PC-3 (cell line): ENCODE measurements around the gene MLST8. TPM values are rescaled to one million over a fixed set of nuclear protein-coding genes. Genes with fewer than 3 reads are reported as not detected.

ENCODE experiments used
- ATAC-seq: fragments of 200-7000 bp; cut with Tn5 transposase; 2 replicates; pipeline ENCODE4 v1.9.1; 2020; ENCODE audit warnings: mild to moderate bottlenecking, moderate library complexity
- BruUV-seq: library from RNA; stranded (reverse); fragments of 400-500 nt; replicated peaks from 2 replicates; lab custom pipeline; 2021; lab: Mats Ljungman, UMichigan
- CTCF ChIA-PET: fragments of 300-600 bp; sonication (Branson Sonifier 250); formaldehyde crosslinking; loops from one replicate; lab custom pipeline; 2022; ENCODE audit warnings: antibody characterized with exemption; lab: Charles Lee
- POLR2A ChIA-PET: fragments of 300-600 bp; sonication (Branson Sonifier 250); formaldehyde crosslinking; loops from one replicate; lab custom pipeline; 2022; ENCODE audit warnings: antibody characterized with exemption; ENCODE audit not compliant: unreplicated experiment; lab: Charles Lee
- DNase-seq: peaks from one replicate; pipeline ENCODE4 v3.0.0-alpha.2; 2015
- H2AFZ ChIP-seq: fragments of 300-600 bp; sonication (generic); 2 replicates; pipeline ENCODE4 v1.6.0; 2016; ENCODE audit warnings: antibody characterized with exemption, low read length
- H3F3A ChIP-seq: fragments of 300-600 bp; sonication (generic); one replicate; pipeline ENCODE4 v1.6.0; 2017; ENCODE audit warnings: antibody characterized with exemption, low read length, control low read depth, mild to moderate bottlenecking; ENCODE audit not compliant: unreplicated experiment
- H3K27ac ChIP-seq: fragments of 300-600 bp; sonication (generic); 2 replicates; pipeline ENCODE4 v1.5.1; 2016; ENCODE audit warnings: mild to moderate bottlenecking, low read length
- H3K27me3 ChIP-seq: fragments of 300-600 bp; sonication (generic); 2 replicates; pipeline ENCODE4 v1.6.1; 2016; ENCODE audit warnings: low read length, mixed read lengths
- H3K36me3 ChIP-seq: fragments of 300-600 bp; sonication (generic); 2 replicates; pipeline ENCODE4 v1.6.1; 2016; ENCODE audit warnings: low read depth, mixed run types, low read length, mixed read lengths
- H3K4me1 ChIP-seq: fragments of 300-600 bp; sonication (generic); 2 replicates; pipeline ENCODE4 v1.5.1; 2016; ENCODE audit warnings: low read length; ENCODE audit not compliant: insufficient read depth
- H3K4me2 ChIP-seq: fragments of 300-600 bp; sonication (generic); 2 replicates; pipeline ENCODE4 v1.6.0; 2016; ENCODE audit warnings: low read length
- H3K4me3 ChIP-seq: fragments of 300-600 bp; sonication (generic); 2 replicates; pipeline ENCODE4 v1.5.1; 2016; ENCODE audit warnings: mild to moderate bottlenecking, low read length, mixed read lengths
- H3K79me2 ChIP-seq: fragments of 300-600 bp; sonication (generic); 2 replicates; pipeline ENCODE4 v1.6.1; 2017; ENCODE audit warnings: low read length, mixed read lengths
- H3K9ac ChIP-seq: fragments of 300-600 bp; sonication (generic); 2 replicates; pipeline ENCODE4 v1.6.0; 2016; ENCODE audit warnings: mild to moderate bottlenecking, low read length
- H3K9me2 ChIP-seq: fragments of 300-600 bp; sonication (generic); replicated peaks from 2 replicates; pipeline ENCODE4 v1.6.1; 2016; ENCODE audit warnings: mixed run types, low read length, mixed read lengths
- H3K9me3 ChIP-seq: fragments of 300-600 bp; sonication (generic); 2 replicates; pipeline ENCODE4 v1.6.1; 2016; ENCODE audit warnings: low read length, mixed read lengths
- H4K20me1 ChIP-seq: fragments of 300-600 bp; sonication (generic); 2 replicates; pipeline ENCODE4 v1.6.1; 2016; ENCODE audit warnings: low read length, mixed read lengths
- CTCF ChIP-seq: fragments of 300-600 bp; sonication (generic); conservative IDR thresholded peaks from 2 replicates; pipeline ENCODE4 v1.5.1; 2017; ENCODE audit warnings: antibody characterized with exemption, low read depth, mild to moderate bottlenecking, low read length
- EZH2 ChIP-seq: fragments of 300-600 bp; sonication (generic); IDR thresholded peaks from one replicate; pipeline ENCODE4 v1.6.1; 2017; ENCODE audit warnings: antibody characterized with exemption, mild to moderate bottlenecking, low read length; ENCODE audit not compliant: unreplicated experiment
- EZH2phosphoT487 ChIP-seq: fragments of 300-600 bp; sonication (generic); IDR thresholded peaks from 2 replicates; pipeline ENCODE4 v1.6.1; 2018; ENCODE audit warnings: mild to moderate bottlenecking, antibody characterized with exemption, low read length, borderline replicate concordance
- intact Hi-C: fragments of 100-400 bp; cut with micrococcal nuclease; formaldehyde crosslinking; loops from 2 replicates; pipeline ENCODE4 v1.9.0; 2023
- total RNA-seq: library from RNA; depleted of rRNA; stranded (reverse); fragments of >200 nt; gene quantifications from 2 replicates; pipeline ENCODE4 v1.2.3, GENCODE V29; 2014

The MLST8 gene
- total RNA-seq, 1 experiment from 2014 or later = 63.3 TPM

GRCh38 chr16:2184346-2184745 lies 20.9 kb upstream of the MLST8 start:
- intact Hi-C loops = no loop called here
- BruUV-seq = no TSS peak
- no peaks in the 10 kb centered on the region for H3K79me2 ChIP-seq

GRCh38 chr16:2184962-2185361 lies 20.3 kb upstream of the MLST8 start:
- H3K4me3 ChIP-seq = no peak overlapping the region
- H3K27ac ChIP-seq = no peak overlapping the region
- intact Hi-C loops = no loop called here
- no peaks in the 10 kb centered on the region for H3K4me1 ChIP-seq
- no peaks in the 10 kb centered on the region for H3K27me3 ChIP-seq
- no TSS peak for BruUV-seq
- no peaks in the 10 kb centered on the region for H3K9me2 ChIP-seq
- no peak overlapping the region for H2AFZ ChIP-seq
- no peaks in the 10 kb centered on the region for H3K79me2 ChIP-seq
- no peak for TF ChIP-seq EZH2phosphoT487
- no peak for TF ChIP-seq CTCF
- no peak for TF ChIP-seq EZH2
- H3K9me3 ChIP-seq = no peaks in the 10 kb centered on the region
- CTCF ChIA-PET = no interaction called here
- POLR2A ChIA-PET = no interaction called here
- no peaks in the 10 kb centered on the region for H3F3A ChIP-seq
- no peaks in the 10 kb centered on the region for H3K36me3 ChIP-seq
- DNase-seq (no peak), ATAC-seq (no peak)
- H3K4me2 ChIP-seq = no peak overlapping the region
- H3K9ac ChIP-seq = no peak overlapping the region
- no peaks in the 10 kb centered on the region for H4K20me1 ChIP-seq

More at GRCh38 chr16:2184346-2184745, 20.9 kb upstream of the MLST8 start:
- no peak for ATAC-seq
- Histone ChIP-seq H4K20me1 (no peaks in the 10 kb centered on the region), H3K27me3 (no peaks in the 10 kb centered on the region), H3F3A (no peaks in the 10 kb centered on the region), H3K4me3 (no peak overlapping the region), H3K36me3 (no peaks in the 10 kb centered on the region), H3K9ac (no peak overlapping the region), H2AFZ (no peak overlapping the region), H3K9me3 (no peaks in the 10 kb centered on the region), H3K4me2 (no peak overlapping the region), H3K9me2 (no peaks in the 10 kb centered on the region), H3K27ac (no peak overlapping the region), H3K4me1 (no peaks in the 10 kb centered on the region)
- no peak for DNase-seq
- ChIA-PET CTCF (no interaction called here), POLR2A (no interaction called here)
- TF ChIP-seq CTCF (no peak), EZH2phosphoT487 (no peak), EZH2 (no peak)

GRCh38 chr16:2186064-2186463 lies 19.2 kb upstream of the MLST8 start:
- Histone ChIP-seq H3K79me2 (no peaks in the 10 kb centered on the region), H3K9ac (no peak overlapping the region), H3K4me2 (no peak overlapping the region), H3K4me3 (no peak overlapping the region), H3K27ac (no peak overlapping the region), H2AFZ (no peak overlapping the region), H3F3A (no peaks in the 10 kb centered on the region), H3K9me3 (no peaks in the 10 kb centered on the region), H4K20me1 (no peaks in the 10 kb centered on the region), H3K36me3 (no peaks in the 10 kb centered on the region), H3K27me3 (no peaks in the 10 kb centered on the region), H3K4me1 (no peaks in the 10 kb centered on the region), H3K9me2 (no peaks in the 10 kb centered on the region)
- ChIA-PET CTCF (no interaction called here), POLR2A (no interaction called here)
- no TSS peak for BruUV-seq
- ATAC-seq (no peak), DNase-seq (no peak)
- intact Hi-C loops = no loop called here
- TF ChIP-seq CTCF (no peak), EZH2 (no peak), EZH2phosphoT487 (no peak)
